GM12878 (cell line): ENCODE results near the gene UNK. TPM values are rescaled to one million over a fixed set of nuclear protein-coding genes. Genes with fewer than 3 reads are reported as not detected.

Source experiments
- BCLAF1 ChIP-seq: fragments of 450-650 bp; IDR thresholded peaks from 2 replicates; pipeline ENCODE4 v1.6.1; 2017; ENCODE audit warnings: antibody characterized with exemption, mild to moderate bottlenecking, moderate library complexity
- EZH2 ChIP-seq: IDR thresholded peaks from 2 replicates; pipeline ENCODE4 v1.6.1; 2012; ENCODE audit warnings: low read depth, mild to moderate bottlenecking, control low read depth, inconsistent platforms, low read length, borderline replicate concordance; ENCODE audit not compliant: control insufficient read depth
- IKZF1 ChIP-seq: fragments of 450-650 bp; conservative IDR thresholded peaks from 2 replicates; pipeline ENCODE4 v1.6.1; 2017; ENCODE audit warnings: antibody characterized with exemption, mild to moderate bottlenecking
- MAX ChIP-seq: IDR thresholded peaks from 2 replicates; pipeline ENCODE4 v1.6.1; 2012; ENCODE audit warnings: low read depth, low read length, improper control_type of control experiment
- MLLT1 ChIP-seq: fragments of 450-650 bp; IDR thresholded peaks from 2 replicates; pipeline ENCODE4 v1.6.1; 2016; ENCODE audit warnings: mild to moderate bottlenecking
- MTA3 ChIP-seq: IDR thresholded peaks from 2 replicates; pipeline ENCODE4 v1.6.1; 2012; ENCODE audit warnings: low read length, inconsistent platforms, borderline replicate concordance
- MXI1 ChIP-seq: fragments of 150-350 bp; IDR thresholded peaks from 2 replicates; pipeline ENCODE4 v1.6.1; 2011; ENCODE audit warnings: low read depth, mild to moderate bottlenecking, inconsistent platforms, low read length, improper control_type of control experiment
- POLR2AphosphoS2 ChIP-seq: IDR thresholded peaks from 2 replicates; pipeline ENCODE4 v1.6.1; 2011; ENCODE audit warnings: low read depth, mild to moderate bottlenecking, low read length, improper control_type of control experiment, moderate library complexity
- REST ChIP-seq: IDR thresholded peaks from 2 replicates; pipeline ENCODE4 v1.6.1; 2012; ENCODE audit warnings: mild to moderate bottlenecking, low read depth, low read length
- SMAD5 ChIP-seq: IDR thresholded peaks from 2 replicates; pipeline ENCODE4 v1.6.1; 2016; ENCODE audit warnings: antibody characterized with exemption, low read depth
- SPI1 ChIP-seq: IDR thresholded peaks from 2 replicates; pipeline ENCODE4 v1.6.1; 2011; ENCODE audit warnings: low read depth, mild to moderate bottlenecking, low read length, moderate library complexity, borderline replicate concordance; ENCODE audit not compliant: insufficient read depth
- WRNIP1 ChIP-seq: IDR thresholded peaks from 2 replicates; pipeline ENCODE4 v1.6.1; 2011; ENCODE audit warnings: low read depth, low read length, improper control_type of control experiment, borderline replicate concordance
- ZBTB4 ChIP-seq: fragments of 450-650 bp; formaldehyde crosslinking; IDR thresholded peaks from 2 replicates; pipeline ENCODE4 v1.4.0; 2022; ENCODE audit warnings: mild to moderate bottlenecking, moderate library complexity
- polyA plus RNA-seq, 11 experiments: library from polyadenylated mRNA; depleted of rRNA in 4 of 11; unstranded in 6 of 11; stranded (reverse) in 5 of 11; fragments of >200 nt; fragmentation: Nextera tagmentation in 4 of 11; fragmentation: Illumina TruSeq in 1 of 11; extraction: Ambion mirVana in 4 of 11; extraction: Trizol in 1 of 11; gene quantifications; 1 replicate in 1 of 11; 2 replicates in 10 of 11; pipeline versions ENCODE4 v1.2.1 to v1.2.3, GENCODE V29; 2011 to 2016; ENCODE audit warnings: inconsistent platforms in 2 of 11, missing spikeins in 2 of 11, low read depth in 1 of 11
- total RNA-seq, 4 experiments: library from RNA; depleted of rRNA in 3 of 4; stranded (reverse); fragments of >200 nt in 3 of 4; fragmentation: Illumina TruSeq in 1 of 4; extraction: Trizol in 1 of 4; gene quantifications; 2 replicates each; pipeline versions ENCODE4 v1.2.1 to v1.2.3, GENCODE V29; 2013 to 2021
- TF ChIP-seq, protein P1 (sequence below): IDR thresholded peaks from 2 replicates; pipeline ENCODE4 v1.6.1; 2012; ENCODE audit warnings: low read length, inconsistent platforms

Gene UNK
- total and polyA plus RNA-seq, 10 of the 15 experiments (the other 5 are each of a cell fraction or from before 2014, with no cell fraction given), result 8.9 to 34.5 (median 27.3) TPM

GRCh38 chr17:75776386-75777295 lies 8.0 kb upstream of the UNK start (continued):
- TF ChIP-seq ZBTB4 (CRISPR knock-in tag) (peak; percentile 69; the same call in 1 of the 2 replicates), EZH2 (no peak), MAX (no peak), REST (no peak), POLR2AphosphoS2 (peak; percentile 97), WRNIP1 (0 out of 2 replicates have a peak, but pooled peaks have one; percentile 73), MTA3 (peak; percentile 28), MXI1 (0 out of 2 replicates have a peak, but pooled peaks have one; percentile 22), SMAD5 (peak; percentile 50), IKZF1 (no peak), SPI1 (0 out of 2 replicates have a peak, but pooled peaks have one; percentile 1), BCLAF1 (peak; percentile 19; the same call in 1 of the 2 replicates), MLLT1 (peak; percentile 13)
- TF ChIP-seq, protein P1, sequence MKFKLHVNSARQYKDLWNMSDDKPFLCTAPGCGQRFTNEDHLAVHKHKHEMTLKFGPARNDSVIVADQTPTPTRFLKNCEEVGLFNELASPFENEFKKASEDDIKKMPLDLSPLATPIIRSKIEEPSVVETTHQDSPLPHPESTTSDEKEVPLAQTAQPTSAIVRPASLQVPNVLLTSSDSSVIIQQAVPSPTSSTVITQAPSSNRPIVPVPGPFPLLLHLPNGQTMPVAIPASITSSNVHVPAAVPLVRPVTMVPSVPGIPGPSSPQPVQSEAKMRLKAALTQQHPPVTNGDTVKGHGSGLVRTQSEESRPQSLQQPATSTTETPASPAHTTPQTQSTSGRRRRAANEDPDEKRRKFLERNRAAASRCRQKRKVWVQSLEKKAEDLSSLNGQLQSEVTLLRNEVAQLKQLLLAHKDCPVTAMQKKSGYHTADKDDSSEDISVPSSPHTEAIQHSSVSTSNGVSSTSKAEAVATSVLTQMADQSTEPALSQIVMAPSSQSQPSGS, result 0 out of 2 replicates have a peak, but pooled peaks have one; percentile 0
